K562 (cell line): ENCODE data around the gene DAB2IP. TPM values are rescaled to one million over a fixed set of nuclear protein-coding genes. Genes with fewer than 3 reads are reported as not detected.

Experiments
- ATAC-seq: fragments of 200-7000 bp; cut with Tn5 transposase; 3 replicates; pipeline ENCODE4 v1.9.1; 2020; ENCODE audit warnings: moderate library complexity
- BruUV-seq: library from RNA; stranded (reverse); fragments of 400-500 nt; replicated peaks from 2 replicates; lab custom pipeline; 2021; lab: Mats Ljungman, UMichigan
- CTCF ChIA-PET: fragments of 300-600 bp; formaldehyde crosslinking; extraction: SDS; loops from one replicate; lab custom pipeline; 2021; ENCODE audit warnings: low intra/inter-chr PET ratio; lab: Yijun Ruan, JAX
- POLR2A ChIA-PET: fragments of 300-600, 350-650 bp; sonication (Branson Sonifier 250); formaldehyde crosslinking; extraction: SDS; loops from one replicate; lab custom pipeline; 2021; ENCODE audit warnings: antibody characterized with exemption, inconsistent platforms; lab: Yijun Ruan, JAX
- DNase-seq, 4 experiments: peaks; one replicate each; pipeline versions ENCODE4 v3.0.0 to v3.0.0-alpha.2; 2011 to 2018; ENCODE audit warnings: low spot score in 3 of 4, mixed read lengths in 3 of 4; ENCODE audit errors: extremely low read depth in 1 of 4
- FAIRE-seq: peaks from 2 replicates; lab custom pipeline; 2011; peaks lifted over from hg19 to GRCh38; lab: Jason Lieb, UNC
- H2AFZ ChIP-seq: 2 replicates; pipeline ENCODE4 v1.6.0; 2011; ENCODE audit warnings: low read depth, low read length, control low read depth, inconsistent platforms
- H3K27ac ChIP-seq: fragments of 200-600 bp; 3 replicates; pipeline ENCODE4 v1.8.0; 2011; ENCODE audit warnings: low read depth, mild to moderate bottlenecking, control low read depth, inconsistent platforms, low read length, moderate library complexity, mixed read lengths; ENCODE audit errors: extremely low read depth
- H3K27me3 ChIP-seq, 2 experiments: fragments of 300-600 bp in 1 of 2; 2 replicates in 1 of 2; 3 replicates in 1 of 2; pipeline versions ENCODE4 v1.6.0 to v1.8.0; 2011; ENCODE audit warnings: inconsistent platforms in 2 of 2, low read length in 2 of 2, mild to moderate bottlenecking in 1 of 2, mixed read lengths in 1 of 2, moderate library complexity in 1 of 2; ENCODE audit not compliant: control insufficient read depth in 2 of 2, insufficient read depth in 2 of 2
- H3K36me3 ChIP-seq: fragments of 300-600 bp; 3 replicates; pipeline ENCODE4 v1.8.0; 2011; ENCODE audit warnings: mild to moderate bottlenecking, low read length, inconsistent platforms; ENCODE audit not compliant: control insufficient read depth, insufficient read depth
- H3K4me1 ChIP-seq, 2 experiments: fragments of 200-600 bp in 1 of 2; replicated peaks in 1 of 2; 2 replicates in 1 of 2; 3 replicates in 1 of 2; pipeline versions ENCODE4 v1.5.1 to v1.8.0; 2011; ENCODE audit warnings: inconsistent platforms in 2 of 2, low read length in 2 of 2, mild to moderate bottlenecking in 1 of 2, mixed read lengths in 1 of 2, moderate library complexity in 1 of 2; ENCODE audit not compliant: control insufficient read depth in 2 of 2, insufficient read depth in 2 of 2
- H3K4me2 ChIP-seq: 2 replicates; pipeline ENCODE4 v1.6.1; 2011; ENCODE audit warnings: low read length, control low read depth, inconsistent platforms, mixed read lengths; ENCODE audit not compliant: insufficient read depth
- H3K4me3 ChIP-seq: fragments of 200-600 bp; sonication (generic), shearing (Covaris generic); 2 replicates; pipeline ENCODE4 v1.5.1; 2016; ENCODE audit warnings: control low read depth, inconsistent platforms
- H3K79me2 ChIP-seq: fragments of 200-600 bp; 3 replicates; pipeline ENCODE4 v1.8.0; 2011; ENCODE audit warnings: low read length, inconsistent platforms; ENCODE audit not compliant: control insufficient read depth, insufficient read depth
- H3K9ac ChIP-seq, 2 experiments: 2 replicates each; pipeline versions ENCODE4 v1.6.0 to v1.6.1; 2011; ENCODE audit warnings: low read depth in 2 of 2, low read length in 2 of 2, control low read depth in 1 of 2, inconsistent platforms in 1 of 2, mild to moderate bottlenecking in 1 of 2, mixed read lengths in 1 of 2; ENCODE audit not compliant: insufficient read depth in 1 of 2
- H3K9me1 ChIP-seq: one replicate; pipeline ENCODE4 v1.6.0; 2011; ENCODE audit warnings: inconsistent platforms, mild to moderate bottlenecking, low read length, moderate library complexity; ENCODE audit not compliant: control insufficient read depth, insufficient read depth
- H3K9me3 ChIP-seq: replicated peaks from 2 replicates; pipeline ENCODE4 v1.5.1; 2011; ENCODE audit warnings: low read depth, low read length, inconsistent platforms; ENCODE audit not compliant: control insufficient read depth, insufficient read depth
- H4K20me1 ChIP-seq: replicated peaks from 2 replicates; pipeline ENCODE4 v1.6.1; 2011; ENCODE audit warnings: low read length, inconsistent platforms, mixed read lengths; ENCODE audit not compliant: control insufficient read depth, insufficient read depth
- CHD2 ChIP-seq: IDR thresholded peaks from 2 replicates; pipeline ENCODE4 v1.6.1; 2011; ENCODE audit warnings: low read depth, low read length
- CTCF ChIP-seq, 3 experiments: IDR thresholded peaks in 2 of 3; conservative IDR thresholded peaks in 1 of 3; 2 replicates each; pipeline ENCODE4 v1.5.1; 2011 to 2012; ENCODE audit warnings: low read length in 3 of 3, mild to moderate bottlenecking in 3 of 3, control low read depth in 2 of 3, improper control_type of control experiment in 1 of 3, inconsistent platforms in 1 of 3, low read depth in 1 of 3, mixed read lengths in 1 of 3, moderate library complexity in 1 of 3; ENCODE audit not compliant: insufficient read depth in 2 of 3
- ELF4 ChIP-seq: fragments of 450-650 bp; formaldehyde crosslinking; IDR thresholded peaks from 2 replicates; pipeline ENCODE4 v1.4.0; 2022; ENCODE audit warnings: missing genetic modification characterization
- ZNF586 ChIP-seq: fragments of 450-650 bp; formaldehyde crosslinking; conservative IDR thresholded peaks from 2 replicates; pipeline ENCODE4 v1.4.0; 2020; ENCODE audit warnings: mild to moderate bottlenecking, moderate library complexity
- WGBS: fragments of 100-300 bp; shearing (Covaris generic); methylation state at CpG from one replicate; pipeline ENCODE4 v1.1.6; 2016; ENCODE audit warnings: low coverage, mixed read lengths; ENCODE audit not compliant: insufficient coverage; ENCODE audit errors: missing lambda C conversion rate; 5-methylcytosine and 5-hydroxymethylcytosine counted together
- in situ Hi-C: fragments of 300-500 bp; cut with MboI; formaldehyde crosslinking; loops from 4 replicates; pipeline ENCODE4 v1.15.0; 2018; ENCODE audit warnings: inconsistent platforms, mixed read lengths
- intact Hi-C: fragments of 100-400 bp; cut with micrococcal nuclease; formaldehyde crosslinking; loops from 2 replicates; pipeline ENCODE4 v1.14.2; 2022
- polyA plus RNA-seq, 8 experiments: library from polyadenylated mRNA; depleted of rRNA in 4 of 8; stranded (reverse) in 5 of 8; unstranded in 3 of 8; fragments of >200 nt; fragmentation: Nextera tagmentation in 2 of 8; fragmentation: Illumina TruSeq in 1 of 8; extraction: Ambion mirVana in 2 of 8; extraction: Trizol in 1 of 8; gene quantifications; 2 replicates each; pipeline versions ENCODE4 v1.2.1 to v1.2.3, GENCODE V29; 2011 to 2014; ENCODE audit warnings: inconsistent platforms in 1 of 8, missing spikeins in 1 of 8
- total RNA-seq, 7 experiments: library from RNA; depleted of rRNA in 6 of 7; stranded (reverse); fragments of >200 nt in 6 of 7; fragmentation: Illumina TruSeq in 2 of 7; extraction: Trizol in 2 of 7; gene quantifications; 2 replicates each; pipeline versions ENCODE4 v1.2.1 to v1.2.3, GENCODE V29; 2011 to 2021; ENCODE audit warnings: low replicate concordance in 1 of 7

Gene DAB2IP
- total and polyA plus RNA-seq, 9 of the 15 experiments (the other 6 are each of a cell fraction or from before 2014, with no cell fraction given) = 0.04 to 0.31 (median 0.08) TPM; not detected in 5

GRCh38 chr9:121610638-121610953 lies 40.8 kb upstream of the DAB2IP start:
- peaks cover 11% of the 10 kb centered on the region; the same call in 1 of the 2 replicates for H4K20me1 ChIP-seq
- intact Hi-C loops = no loop called here
- no peaks in the 10 kb centered on the region for H3K36me3 ChIP-seq
- H3K27me3 ChIP-seq = peaks cover 7 to 46% of the 10 kb centered on the region in 2 experiments; a peak in 3 of 5 replicates
- H3K27ac ChIP-seq = no peak overlapping the region
- no peaks in the 10 kb centered on the region for H3K4me1 ChIP-seq
- H2AFZ ChIP-seq = no peak overlapping the region
- peak; percentile 50; the same call in 2 of the 3 replicates for ATAC-seq
- DNase-seq = peak in 2 of 4 experiments; percentile 4 to 20
- H3K79me2 ChIP-seq = no peaks in the 10 kb centered on the region
- ChIA-PET CTCF (no interaction called here), POLR2A (no interaction called here)
- H3K9me1 ChIP-seq = peaks cover 4% of the 10 kb centered on the region
- TF ChIP-seq CTCF (IDR thresholded peaks at IDR 0.05 in 2 of 3, conservative IDR thresholded peaks at IDR 0.05 in 1 of 3; ENCODE audit: insufficient read depth in 2 of 3, low read depth in 1 of 3, low read length in 3 of 3) = peak in 2 of 3 experiments; percentile 4 to 26; a peak in 1 of 6 replicates
- no peak for TF ChIP-seq CHD2
- no peak for TF ChIP-seq ZNF586
- TF ChIP-seq ELF4 = no peak
- no TSS peak for BruUV-seq
- 0% methylated on average over 9 of the region's 9 CpGs for WGBS
- no peak overlapping the region for H3K4me2 ChIP-seq
- no peaks in the 10 kb centered on the region for H3K9me3 ChIP-seq
- in situ Hi-C loops = no loop called here
- no peak overlapping the region for H3K4me3 ChIP-seq
- FAIRE-seq = no peak
- no peak overlapping the region for H3K9ac ChIP-seq
